HCT116 (cell line): ENCODE data around the gene PLEKHG5. TPM values are rescaled to one million over a fixed set of nuclear protein-coding genes. Genes with fewer than 3 reads are reported as not detected.
A peak's percentile ranks its signal among the peaks of the same experiment; 100 is the strongest.

Source experiments
- ATAC-seq: fragments of 200-7000 bp; cut with Tn5 transposase; 2 replicates; pipeline ENCODE4 v1.9.1; 2020; ENCODE audit warnings: mild to moderate bottlenecking, moderate library complexity
- BruUV-seq: library from RNA; stranded (reverse); fragments of 400-500 nt; replicated peaks from 2 replicates; lab custom pipeline; 2021; lab: Mats Ljungman, UMichigan
- CTCF ChIA-PET: fragments of 300-600 bp; sonication (Branson Sonifier 250); formaldehyde crosslinking; loops from one replicate; lab custom pipeline; 2021; ENCODE audit warnings: antibody characterized with exemption; lab: Charles Lee
- POLR2A ChIA-PET: fragments of 300-600, 350-600 bp; sonication (Branson Sonifier 250); formaldehyde crosslinking; loops from one replicate; lab custom pipeline; 2021; ENCODE audit warnings: antibody characterized with exemption; lab: Charles Lee
- RAD21 ChIA-PET, 2 experiments: fragments of 300-600 bp; sonication (Branson Sonifier 250); formaldehyde crosslinking; loops; one replicate each; lab custom pipeline; 2023; ENCODE audit warnings: low total read pairs in 2 of 2; ENCODE audit not compliant: uncharacterized antibody in 2 of 2, unreplicated experiment in 2 of 2, low non-redundant PET in 1 of 2; lab: Charles Lee
- DNase-seq: peaks from one replicate; pipeline ENCODE4 v3.0.0-alpha.2; 2010; ENCODE audit warnings: low read depth, low spot score
- H2AFZ ChIP-seq: fragments of 200-600 bp; shearing (Covaris generic), sonication (generic); 2 replicates; pipeline ENCODE4 v1.6.1; 2017; ENCODE audit warnings: low read depth, mixed run types, mixed read lengths, antibody characterized with exemption, low read length; ENCODE audit not compliant: poor library complexity, severe bottlenecking
- H3K27ac ChIP-seq: 2 replicates; pipeline ENCODE4 v1.5.1; 2012; ENCODE audit warnings: low read depth, low read length
- H3K27me3 ChIP-seq: fragments of 200-600 bp; sonication (generic); 2 replicates; pipeline ENCODE4 v1.6.1; 2016; ENCODE audit warnings: mixed run types, low read length, mixed read lengths; ENCODE audit not compliant: insufficient read depth
- H3K36me3 ChIP-seq, 2 experiments: fragments of 200-500 bp in 1 of 2; fragments of 200-600 bp in 1 of 2; sonication (Bioruptor generic) in 1 of 2; sonication (generic) in 1 of 2; 2 replicates each; pipeline versions ENCODE4 v1.5.1 to v1.6.1; 2014 to 2016; ENCODE audit warnings: low read length in 2 of 2, inconsistent platforms in 1 of 2, mixed read lengths in 1 of 2, mixed run types in 1 of 2; ENCODE audit not compliant: insufficient read depth in 2 of 2, control insufficient read depth in 1 of 2
- H3K4me1 ChIP-seq, 2 experiments: fragments of 200-600 bp in 1 of 2; sonication (generic) in 1 of 2; 2 replicates each; pipeline versions ENCODE4 v1.5.1 to v1.6.1; 2012 to 2017; ENCODE audit warnings: low read length in 2 of 2, inconsistent platforms in 1 of 2, mild to moderate bottlenecking in 1 of 2, mixed read lengths in 1 of 2, mixed run types in 1 of 2, moderate library complexity in 1 of 2; ENCODE audit not compliant: insufficient read depth in 2 of 2, control insufficient read depth in 1 of 2
- H3K4me2 ChIP-seq: fragments of 200-600 bp; sonication (generic); 2 replicates; pipeline ENCODE4 v1.6.1; 2017; ENCODE audit warnings: mixed run types, low read length, mixed read lengths
- H3K4me3 ChIP-seq, 2 experiments: fragments of 200-600 bp in 1 of 2; sonication (generic) in 1 of 2; replicated peaks in 1 of 2; 2 replicates each; pipeline ENCODE4 v1.5.1; 2011 to 2016; ENCODE audit warnings: low read length in 2 of 2, control low read depth in 1 of 2, low read depth in 1 of 2, mild to moderate bottlenecking in 1 of 2, mixed read lengths in 1 of 2, mixed run types in 1 of 2
- H3K79me2 ChIP-seq: fragments of 200-600 bp; sonication (generic); 2 replicates; pipeline ENCODE4 v1.6.1; 2017; ENCODE audit warnings: mild to moderate bottlenecking, mixed run types, low read length, moderate library complexity, mixed read lengths; ENCODE audit not compliant: insufficient read depth
- H3K9ac ChIP-seq: fragments of 200-600 bp; sonication (generic); 2 replicates; pipeline ENCODE4 v1.6.1; 2016; ENCODE audit warnings: low read length, mixed read lengths
- H3K9me2 ChIP-seq: fragments of 200-600 bp; sonication (generic), shearing (Covaris generic); 2 replicates; pipeline ENCODE4 v1.6.1; 2017; ENCODE audit warnings: mixed run types, mild to moderate bottlenecking, moderate library complexity; ENCODE audit not compliant: insufficient read depth
- H3K9me3 ChIP-seq, 2 experiments: fragments of 200-500 bp in 1 of 2; fragments of 200-600 bp in 1 of 2; sonication (Bioruptor generic) in 1 of 2; sonication (generic) in 1 of 2; 2 replicates each; pipeline ENCODE4 v1.6.1; 2014 to 2017; ENCODE audit warnings: low read length in 2 of 2, mixed read lengths in 2 of 2, inconsistent platforms in 1 of 2, low read depth in 1 of 2, mild to moderate bottlenecking in 1 of 2, mixed run types in 1 of 2, moderate library complexity in 1 of 2; ENCODE audit not compliant: control insufficient read depth in 1 of 2, insufficient read depth in 1 of 2
- H4K20me1 ChIP-seq: fragments of 200-600 bp; sonication (generic), shearing (Covaris generic); 2 replicates; pipeline ENCODE4 v1.6.1; 2017; ENCODE audit warnings: mixed run types, mild to moderate bottlenecking, moderate library complexity; ENCODE audit not compliant: insufficient read depth
- EGR1 ChIP-seq: IDR thresholded peaks from 2 replicates; pipeline ENCODE4 v1.6.1; 2012; ENCODE audit warnings: low read depth
- POLR2AphosphoS5 ChIP-seq: IDR thresholded peaks from 2 replicates; pipeline ENCODE4 v1.6.1; 2011; ENCODE audit warnings: mild to moderate bottlenecking, low read depth, low read length, moderate library complexity
- REST ChIP-seq: IDR thresholded peaks from 2 replicates; pipeline ENCODE4 v1.6.1; 2012; ENCODE audit warnings: low read depth
- SRF ChIP-seq: IDR thresholded peaks from 2 replicates; pipeline ENCODE4 v1.6.1; 2012; ENCODE audit warnings: low read depth
- YY1 ChIP-seq: IDR thresholded peaks from 2 replicates; pipeline ENCODE4 v1.6.1; 2011; ENCODE audit warnings: low read length, low read depth, moderate library complexity, mild to moderate bottlenecking; ENCODE audit not compliant: insufficient replicate concordance; ENCODE audit errors: extremely low read depth
- intact Hi-C: fragments of 100-400 bp; cut with micrococcal nuclease; formaldehyde crosslinking; loops from 2 replicates; pipeline ENCODE4 v1.10.0; 2022
- total RNA-seq: library from RNA; stranded (reverse); gene quantifications from one replicate; pipeline ENCODE4 v1.2.1, GENCODE V29; 2021; ENCODE audit not compliant: unreplicated experiment
- TF ChIP-seq, protein P1 (sequence below), 3 experiments: fragments of 200-600 bp in 1 of 3; sonication (generic) in 1 of 3; IDR thresholded peaks in 2 of 3; conservative IDR thresholded peaks in 1 of 3; 2 replicates each; pipeline ENCODE4 v1.5.1; 2012 to 2017; ENCODE audit warnings: low read depth in 2 of 3, low read length in 2 of 3, antibody characterized with exemption in 1 of 3, borderline replicate concordance in 1 of 3, control low read depth in 1 of 3, mild to moderate bottlenecking in 1 of 3, mixed read lengths in 1 of 3, mixed run types in 1 of 3, moderate library complexity in 1 of 3; ENCODE audit not compliant: insufficient read depth in 1 of 3

Gene PLEKHG5
- total RNA-seq, 1 experiment from 2014 or later = 33.0 TPM

GRCh38 chr1:6438047-6438525 lies 53.4 kb downstream of the PLEKHG5 start:
- Histone ChIP-seq H3K27ac (no peak overlapping the region), H3K4me3 (no peak overlapping the region), H3K9ac (no peak overlapping the region), H4K20me1 (no peaks in the 10 kb centered on the region), H3K4me2 (no peak overlapping the region), H3K27me3 (no peaks in the 10 kb centered on the region), H3K79me2 (no peaks in the 10 kb centered on the region; the same call in 1 of the 2 replicates), H3K36me3 (no peaks in the 10 kb centered on the region), H3K4me1 (peaks cover 8 to 27% of the 10 kb centered on the region in 2 experiments), H3K9me2 (no peaks in the 10 kb centered on the region), H2AFZ (no peak overlapping the region), H3K9me3 (no peaks in the 10 kb centered on the region)
- BruUV-seq = no TSS peak
- intact Hi-C loops = loop anchor here (1.0 to 2.0 kb wide), 3 partner anchors 15 to 191 kb away; no protein-coding TSS in a partner anchor
- ChIA-PET RAD21 (interaction anchor here (0.8 to 2.7 kb wide), 7 partner anchors 10 to 192 kb away, joined by 3 to 11 read pairs (median 3); partner anchors contain the start of gene HES2 (in 2 of the 2)), CTCF (interaction anchor here (0.6 to 6.5 kb wide), 14 partner anchors 8 to 233 kb away, joined by 3 to 105 read pairs (median 6); partner anchors contain the start of genes ESPN and HES2), POLR2A (interaction anchor here (1.3 to 2.9 kb wide), 5 partner anchors 10 to 18 kb away, joined by 3 to 13 read pairs (median 5); partner anchors contain the start of gene HES2)
- DNase-seq (no peak), ATAC-seq (peak; percentile 52)
- TF ChIP-seq SRF (no peak), REST (no peak), EGR1 (no peak), POLR2AphosphoS5 (no peak), YY1 (peak; percentile 31)
- TF ChIP-seq, protein P1, sequence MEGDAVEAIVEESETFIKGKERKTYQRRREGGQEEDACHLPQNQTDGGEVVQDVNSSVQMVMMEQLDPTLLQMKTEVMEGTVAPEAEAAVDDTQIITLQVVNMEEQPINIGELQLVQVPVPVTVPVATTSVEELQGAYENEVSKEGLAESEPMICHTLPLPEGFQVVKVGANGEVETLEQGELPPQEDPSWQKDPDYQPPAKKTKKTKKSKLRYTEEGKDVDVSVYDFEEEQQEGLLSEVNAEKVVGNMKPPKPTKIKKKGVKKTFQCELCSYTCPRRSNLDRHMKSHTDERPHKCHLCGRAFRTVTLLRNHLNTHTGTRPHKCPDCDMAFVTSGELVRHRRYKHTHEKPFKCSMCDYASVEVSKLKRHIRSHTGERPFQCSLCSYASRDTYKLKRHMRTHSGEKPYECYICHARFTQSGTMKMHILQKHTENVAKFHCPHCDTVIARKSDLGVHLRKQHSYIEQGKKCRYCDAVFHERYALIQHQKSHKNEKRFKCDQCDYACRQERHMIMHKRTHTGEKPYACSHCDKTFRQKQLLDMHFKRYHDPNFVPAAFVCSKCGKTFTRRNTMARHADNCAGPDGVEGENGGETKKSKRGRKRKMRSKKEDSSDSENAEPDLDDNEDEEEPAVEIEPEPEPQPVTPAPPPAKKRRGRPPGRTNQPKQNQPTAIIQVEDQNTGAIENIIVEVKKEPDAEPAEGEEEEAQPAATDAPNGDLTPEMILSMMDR (IDR thresholded peaks at IDR 0.05 in 2 of 3, conservative IDR thresholded peaks at IDR 0.05 in 1 of 3; ENCODE audit: borderline replicate concordance in 1 of 3, insufficient read depth in 1 of 3, low read depth in 2 of 3, low read length in 2 of 3) = peak in 2 of 3 experiments; percentile 93; a peak in 4 of 6 replicates
